Liver (tissue), 3 donors: ENCODE results near the gene FLT1.

ENCODE experiments used
- CTCF ChIP-seq: fragments of 150-350 bp; IDR thresholded peaks from 2 replicates; pipeline ENCODE4 v1.5.1; 2017; ENCODE audit warnings: improper control_type of control experiment, low read depth, low read length; ENCODE audit not compliant: missing input control
- FOXA1 ChIP-seq: IDR thresholded peaks from 2 replicates; pipeline ENCODE4 v1.6.1; 2016; ENCODE audit warnings: antibody characterized with exemption
- JUND ChIP-seq, 2 donors: IDR thresholded peaks; 2 replicates each; pipeline ENCODE4 v1.6.1; 2016; ENCODE audit warnings: antibody characterized with exemption in 2 of 2
- donor health status: healthy.
- donor health status: healthy.

GRCh38 chr13:28451482-28452217 is 43.3 kb downstream of the FLT1 start:
- TF ChIP-seq FOXA1 (no peak), JUND (IDR thresholded peaks at IDR 0.05) (no peak), CTCF (no peak)
